Measurements from ENCODE around the gene WDR62.
"Not testable (repeated sequence)": the region's sequence is repeated elsewhere in the genome, so short reads cannot be mapped to it uniquely, and the experiment has no call there.

WDR62 gene

DNA sequence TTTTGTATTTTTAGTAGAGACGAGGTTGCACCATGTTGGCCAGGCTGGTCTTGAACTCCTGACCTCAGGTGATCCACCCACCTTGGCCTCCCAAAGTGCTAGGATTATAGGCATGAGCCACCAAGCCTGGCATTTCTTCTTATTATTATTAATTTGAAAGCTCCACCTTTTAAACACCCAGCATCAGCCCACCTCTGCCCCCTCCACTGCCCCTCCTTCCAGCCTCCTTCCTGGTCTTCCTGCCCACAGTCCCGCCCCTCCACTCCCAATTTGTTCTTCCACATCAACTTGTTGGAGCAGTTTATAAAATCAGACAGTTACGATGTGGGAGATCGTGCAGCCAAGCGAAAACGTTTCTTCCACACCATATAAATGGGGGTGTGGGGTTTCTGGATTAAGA, 14.2 kb upstream of the WDR62 start:
- DNase-seq = no peak

DNA sequence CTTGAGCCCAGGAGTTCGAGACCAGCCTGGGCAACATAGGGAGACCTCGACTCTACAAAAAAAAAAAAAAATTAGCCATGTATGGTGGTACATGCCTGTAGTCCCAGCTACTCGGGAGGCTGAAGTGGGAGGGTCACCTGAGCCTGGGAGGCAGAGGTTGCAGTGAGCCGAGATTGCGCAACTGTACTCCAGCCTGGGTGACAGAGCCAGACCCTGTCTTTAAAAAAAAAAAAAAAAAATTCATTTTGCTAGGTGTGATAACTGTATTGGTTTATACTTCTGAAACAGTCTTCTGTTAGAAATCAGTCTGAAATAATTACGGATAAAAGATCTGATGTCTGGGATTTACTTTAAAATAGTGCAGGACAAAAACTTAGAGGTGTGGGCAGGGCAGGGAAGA, 13.6 kb upstream of the WDR62 start:
- not testable (repeated sequence) for DNase-seq

DNA sequence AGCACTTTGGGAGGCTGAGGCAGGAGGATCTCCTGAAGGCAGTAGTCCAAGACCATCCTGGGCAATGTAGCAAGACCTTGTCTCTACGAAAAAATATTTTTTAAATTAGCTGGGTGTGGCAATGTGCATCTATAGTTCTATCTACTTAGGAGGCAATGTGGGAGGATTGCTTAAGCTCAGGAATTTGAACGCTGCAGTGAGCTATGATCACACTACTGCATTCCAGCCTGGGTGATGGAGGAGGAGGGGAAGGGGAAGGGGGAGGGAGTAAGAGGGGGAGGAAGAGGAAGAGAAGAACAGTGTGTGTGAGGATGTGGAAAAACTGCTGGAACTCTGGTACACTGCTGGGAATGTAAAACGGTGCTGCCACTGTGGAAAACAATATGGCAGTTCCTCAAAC, 12.9 kb upstream of the WDR62 start:
- DNase-seq = no peak

DNA sequence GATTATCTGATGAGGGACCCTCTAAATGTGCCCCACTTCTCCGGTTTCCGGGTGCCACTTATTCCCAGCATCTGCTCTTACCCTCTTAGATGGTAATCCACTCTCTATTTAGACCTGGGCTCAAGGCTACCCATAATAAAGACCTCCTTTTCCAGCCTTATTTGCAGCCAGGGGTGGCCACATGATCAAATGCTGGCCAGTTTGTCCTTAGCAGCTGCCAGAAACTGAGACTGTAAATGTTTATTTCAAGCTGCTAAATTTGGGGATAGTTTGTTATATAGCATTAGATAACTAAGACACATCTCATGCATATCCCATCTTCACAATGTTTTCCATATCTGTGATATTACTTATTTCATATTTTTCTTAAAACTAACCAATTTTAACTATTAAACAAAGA, 10.7 kb upstream of the WDR62 start:
- no peak for DNase-seq

DNA sequence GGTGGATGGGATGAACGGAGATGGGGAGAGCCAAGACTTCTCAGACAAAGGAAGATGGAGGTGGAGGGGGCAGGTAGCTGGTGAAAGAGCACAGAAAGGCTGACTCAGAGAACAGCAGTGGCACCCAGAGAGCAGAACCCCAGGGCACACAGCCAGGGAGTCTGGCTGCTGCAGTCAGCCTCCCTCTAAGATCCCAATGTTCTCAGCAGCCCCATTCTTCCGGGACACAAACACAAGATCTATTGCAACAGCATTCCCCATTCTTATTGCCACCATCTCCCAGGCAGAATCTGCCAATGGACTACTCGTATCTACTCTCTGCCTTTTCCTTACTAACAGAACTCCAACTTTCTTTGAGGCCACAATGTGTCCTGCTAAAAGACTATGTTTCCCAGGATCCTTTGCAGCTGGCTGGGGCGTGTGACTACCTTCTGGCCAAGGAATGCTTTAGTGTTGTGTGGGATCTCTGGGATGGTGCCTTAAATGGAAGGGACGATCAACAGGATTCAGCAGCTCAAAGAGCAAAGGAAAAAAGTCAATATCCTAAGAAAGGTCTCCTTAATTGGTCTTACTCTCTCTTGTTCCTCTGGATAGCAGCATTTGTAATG, 8.2 kb upstream of the WDR62 start:
- DNase-seq = no peak

DNA sequence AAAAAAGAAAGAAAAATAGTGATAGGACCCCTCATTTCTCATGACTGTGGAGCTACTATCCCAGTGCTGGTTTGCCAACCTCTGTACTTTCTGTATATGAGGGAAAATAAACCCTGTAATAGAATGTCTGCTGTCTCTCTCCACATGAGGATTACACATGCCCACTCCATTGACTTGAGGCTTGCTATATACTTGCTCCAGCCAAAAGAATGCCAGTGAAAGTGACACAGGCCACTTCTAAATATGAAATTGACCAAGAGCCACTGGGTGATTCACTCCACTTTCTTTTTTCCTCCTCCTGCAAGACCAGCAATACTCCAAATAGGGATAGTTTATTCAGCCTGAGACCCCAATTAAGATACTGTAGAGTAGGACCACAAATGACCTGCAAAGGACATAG, 6.9 kb upstream of the WDR62 start:
- DNase-seq = no peak

DNA sequence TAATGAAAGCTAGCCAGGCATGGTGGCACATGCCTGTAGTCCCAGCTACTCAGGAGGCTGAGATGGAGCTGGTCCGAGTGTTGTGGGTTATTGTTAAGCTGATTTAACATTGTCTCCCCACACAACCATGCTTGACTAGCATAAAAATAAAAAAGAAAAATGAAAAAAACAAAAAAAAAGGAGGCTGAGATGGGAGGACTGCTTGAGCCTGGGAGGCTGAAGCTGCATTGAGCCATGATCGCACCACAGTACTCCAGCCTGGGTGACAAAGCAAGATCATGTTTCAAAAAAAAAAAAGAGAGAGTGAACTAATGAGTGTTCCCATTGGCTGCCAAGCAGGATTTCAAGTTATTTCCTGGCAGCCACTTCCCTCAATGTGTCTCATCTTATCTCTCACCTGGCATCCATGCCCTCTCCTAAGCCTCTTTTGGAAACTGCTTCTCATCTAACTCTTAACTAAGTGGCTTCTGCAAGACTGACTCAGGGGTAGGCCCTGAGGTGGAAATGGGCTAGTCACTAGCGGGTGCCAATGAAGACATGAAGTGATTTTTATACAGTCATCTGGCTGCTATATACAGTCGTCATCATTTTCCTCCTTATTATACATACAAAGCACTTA, 5.5 kb upstream of the WDR62 start:
- peak; percentile 60 for DNase-seq

DNA sequence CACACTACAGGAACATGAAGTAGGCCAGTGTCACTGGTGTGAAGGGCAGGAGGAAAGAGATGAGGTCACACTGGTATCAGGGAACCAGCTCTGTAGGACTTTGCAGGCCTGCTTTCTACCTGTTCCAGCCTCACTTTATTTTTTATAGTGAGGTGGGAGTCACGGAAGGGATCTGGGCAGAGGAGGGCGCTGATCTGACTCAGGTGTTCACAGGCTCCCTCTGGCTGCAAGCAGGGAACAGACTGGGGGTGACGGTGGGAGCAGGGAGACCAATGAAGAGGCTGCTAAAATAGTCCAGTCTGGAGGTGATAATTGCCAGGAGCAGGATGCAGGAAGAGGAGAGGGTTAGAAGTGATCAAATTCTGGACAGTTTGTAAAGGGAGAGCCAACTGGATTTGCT, 3.5 kb upstream of the WDR62 start:
- DNase-seq = no peak

DNA sequence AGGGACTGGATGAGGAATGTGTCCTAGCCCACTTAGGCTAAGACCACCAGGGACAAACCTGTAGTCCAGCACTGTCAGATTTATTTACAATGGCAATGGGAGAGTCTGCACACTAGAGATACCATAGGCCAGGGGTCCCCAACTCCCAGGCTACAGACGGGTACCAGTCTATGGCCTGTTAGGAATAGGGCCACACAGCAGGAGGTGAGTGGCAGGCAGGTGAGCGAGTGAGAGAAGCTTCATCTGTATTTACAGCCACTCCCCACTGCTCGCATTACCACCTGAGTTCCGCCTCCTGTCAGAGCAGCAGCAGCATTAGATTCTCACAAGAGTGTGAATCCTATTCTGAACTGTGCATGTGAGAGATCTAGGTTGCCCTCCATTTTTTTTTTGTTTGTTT, 3.1 kb upstream of the WDR62 start:
- DNase-seq = peak; percentile 66

DNA sequence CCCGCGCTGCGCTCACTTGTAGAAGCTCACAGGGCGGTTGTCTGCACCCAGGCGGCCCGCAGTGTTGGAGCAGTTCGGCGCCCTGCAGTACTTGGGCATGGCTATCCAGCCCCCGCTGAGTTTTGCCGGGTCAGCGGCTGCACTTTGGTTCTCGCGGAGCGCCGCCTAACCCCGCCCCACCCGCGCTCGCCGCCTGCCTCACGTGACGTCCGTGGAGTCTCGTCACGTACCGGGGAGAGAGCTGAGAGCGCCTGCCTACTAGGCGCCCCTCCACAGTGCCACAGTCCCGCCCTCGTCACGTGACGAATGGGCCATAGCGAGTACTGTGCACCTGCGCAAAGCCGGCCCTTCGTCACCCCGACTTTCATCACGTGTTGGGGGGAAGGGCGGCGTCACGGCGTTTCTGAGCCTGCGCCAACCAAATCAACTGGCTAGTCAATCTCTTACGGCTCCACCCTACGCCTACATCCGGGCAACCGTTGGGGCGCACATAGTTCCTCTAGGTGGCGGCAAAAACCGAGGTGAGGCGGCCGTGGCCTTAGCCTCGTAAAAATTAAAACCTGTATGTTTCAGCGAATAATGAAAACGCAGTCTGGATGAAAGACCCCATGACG, 471 bp upstream of the WDR62 start, which contains the start of gene THAP8:
TSS of gene THAP8 (minus strand) at position 167 of the 614 bp plus-strand sequence. CDS start at position 99, 68 bp downstream.
- peak; percentile 95 for DNase-seq

DNA sequence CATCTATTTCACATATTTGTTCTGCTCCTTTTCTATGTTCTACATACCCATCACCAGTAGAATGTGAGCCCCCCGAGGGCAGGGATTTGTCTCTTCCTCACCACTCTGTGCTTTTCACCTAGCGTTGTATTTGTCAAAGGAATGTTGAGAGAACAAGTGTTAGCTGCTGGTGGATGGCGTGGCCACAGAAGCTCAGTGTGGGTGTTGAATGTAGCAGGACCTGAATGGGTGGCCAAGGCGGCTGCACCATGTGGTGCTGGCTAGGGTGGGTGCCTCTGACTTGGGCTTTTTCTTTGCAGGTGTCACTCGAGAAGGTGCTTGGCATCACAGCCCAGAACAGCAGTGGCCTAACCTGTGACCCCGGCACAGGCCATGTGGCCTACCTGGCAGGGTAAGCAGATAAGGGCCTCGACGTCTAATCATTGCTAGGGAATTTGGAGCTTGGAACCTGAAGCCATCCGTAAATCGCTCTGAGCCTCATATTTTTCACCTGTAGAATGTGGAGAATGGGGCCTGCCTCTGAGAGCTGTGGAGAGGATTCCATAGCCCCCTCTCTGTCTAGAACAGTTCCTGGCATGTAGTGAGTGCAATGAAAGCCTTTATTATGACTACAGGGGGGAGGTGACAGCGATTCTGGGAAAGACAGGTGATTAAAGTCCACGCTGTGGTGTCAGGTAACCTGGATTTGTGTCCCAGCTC, 3.9 kb downstream of the WDR62 start:
- no peak for DNase-seq

DNA sequence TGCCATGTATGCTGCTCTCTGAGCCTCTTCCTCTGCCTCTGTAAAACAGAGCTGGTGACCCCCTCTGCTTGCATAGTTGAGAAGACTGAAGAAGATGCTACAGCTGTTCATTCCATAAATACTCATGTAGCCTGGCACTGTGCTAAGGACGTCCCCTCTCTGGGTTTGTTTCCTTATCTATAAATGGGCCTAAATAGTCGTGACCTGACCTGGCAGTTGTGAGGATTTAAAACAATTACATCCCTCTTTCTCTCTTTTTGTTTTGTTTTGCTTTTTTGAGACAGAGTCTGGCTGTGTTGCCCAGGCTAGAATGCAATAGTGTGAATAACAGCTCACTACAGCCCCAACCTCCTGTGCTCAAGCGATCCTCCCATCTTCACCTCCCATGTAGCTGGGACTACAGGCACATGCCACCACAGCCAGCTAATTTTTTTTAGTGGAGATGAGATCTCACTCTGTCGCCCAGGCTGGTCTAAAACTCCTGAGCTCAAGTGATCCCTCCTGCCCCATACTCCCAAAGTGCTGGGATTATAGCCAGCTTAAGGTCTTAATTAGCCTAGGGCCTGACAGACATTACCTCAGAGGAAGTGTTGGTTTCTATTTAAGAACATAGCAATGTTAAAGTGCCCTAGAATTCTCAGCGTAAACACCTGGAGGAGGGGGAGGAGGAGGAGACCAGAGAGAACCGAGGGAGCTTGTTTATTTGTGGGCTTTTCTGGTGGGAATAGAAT, 4.6 kb downstream of the WDR62 start:
- no peak for DNase-seq

DNA sequence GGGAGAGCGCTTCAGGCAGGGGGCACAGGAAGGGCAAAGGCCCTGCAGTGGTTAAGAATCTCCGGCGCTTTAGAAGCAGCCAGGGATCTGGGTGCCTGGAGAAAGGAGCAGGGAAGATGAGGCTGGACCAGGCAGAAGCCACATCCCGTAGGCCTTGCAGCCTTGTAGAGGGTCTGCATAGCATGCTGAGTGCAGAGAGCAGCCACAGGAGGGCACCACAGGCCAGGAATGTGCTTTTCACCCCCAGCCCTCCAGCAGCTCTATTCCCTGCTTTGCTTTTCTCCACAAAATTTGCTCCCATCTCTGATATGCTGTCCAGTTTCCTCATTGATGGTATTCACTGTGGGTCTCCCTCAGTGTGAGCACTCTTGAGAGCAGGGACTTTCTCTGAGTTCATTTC, 5.7 kb downstream of the WDR62 start:
- no peak for DNase-seq

DNA sequence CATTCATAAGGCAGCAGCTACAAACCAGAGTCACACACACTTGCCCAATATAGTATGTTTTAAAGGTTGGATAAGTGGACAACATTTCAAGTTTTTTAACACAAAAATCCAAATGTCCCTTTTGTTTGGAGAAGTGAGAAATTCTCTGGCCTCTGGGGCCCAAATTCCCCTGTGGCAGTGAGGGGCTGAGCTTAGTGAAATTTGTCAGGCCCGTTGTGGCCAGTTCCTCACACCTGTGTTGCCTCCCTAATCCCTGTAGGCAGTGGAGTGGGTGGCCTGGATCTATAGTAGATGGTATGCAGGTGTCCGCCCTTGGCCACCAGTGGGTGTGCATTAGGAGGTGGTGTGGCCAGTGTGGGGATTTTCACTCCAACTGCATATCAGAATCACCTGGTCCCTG, 6.7 kb downstream of the WDR62 start:
- DNase-seq = no peak

DNA sequence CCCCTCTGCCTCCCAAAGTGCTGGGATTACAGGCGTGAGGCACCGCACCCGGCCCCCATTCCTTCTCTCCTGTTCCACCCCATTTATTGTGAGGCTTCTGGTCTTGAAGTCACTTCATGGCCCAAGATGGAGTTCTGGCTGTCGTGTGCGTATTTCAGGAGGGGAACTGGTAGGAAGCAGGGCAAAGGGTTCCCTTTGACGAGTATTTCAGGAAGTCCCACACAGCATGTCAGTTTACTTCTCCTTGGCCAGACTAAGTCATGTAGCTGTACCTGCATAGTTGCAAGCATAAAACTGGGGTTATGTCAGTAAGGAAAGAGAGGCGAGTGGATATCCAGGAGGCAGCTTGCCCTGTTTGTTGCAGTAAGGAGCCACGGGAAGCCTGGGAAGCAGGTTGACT, 10.1 kb downstream of the WDR62 start:
- DNase-seq = no peak

DNA sequence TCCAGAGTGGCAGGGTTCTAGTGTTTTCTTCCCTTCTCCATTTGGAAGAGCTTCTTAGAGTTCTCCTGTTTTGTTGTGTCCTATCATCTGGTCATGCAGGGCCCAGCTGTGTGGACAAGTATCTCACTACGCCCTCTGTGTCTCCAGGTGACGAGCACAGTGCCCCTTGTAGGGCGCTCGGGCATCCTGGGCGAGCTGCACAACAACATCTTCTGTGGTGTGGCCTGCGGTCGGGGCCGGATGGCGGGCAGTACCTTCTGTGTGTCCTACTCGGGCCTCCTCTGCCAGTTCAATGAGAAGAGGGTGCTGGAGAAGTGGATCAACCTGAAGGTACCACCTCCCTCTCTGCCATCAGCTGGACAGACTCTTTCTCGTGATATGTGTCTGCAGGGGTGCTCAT, 13.0 kb downstream of the WDR62 start:
- no peak for DNase-seq

DNA sequence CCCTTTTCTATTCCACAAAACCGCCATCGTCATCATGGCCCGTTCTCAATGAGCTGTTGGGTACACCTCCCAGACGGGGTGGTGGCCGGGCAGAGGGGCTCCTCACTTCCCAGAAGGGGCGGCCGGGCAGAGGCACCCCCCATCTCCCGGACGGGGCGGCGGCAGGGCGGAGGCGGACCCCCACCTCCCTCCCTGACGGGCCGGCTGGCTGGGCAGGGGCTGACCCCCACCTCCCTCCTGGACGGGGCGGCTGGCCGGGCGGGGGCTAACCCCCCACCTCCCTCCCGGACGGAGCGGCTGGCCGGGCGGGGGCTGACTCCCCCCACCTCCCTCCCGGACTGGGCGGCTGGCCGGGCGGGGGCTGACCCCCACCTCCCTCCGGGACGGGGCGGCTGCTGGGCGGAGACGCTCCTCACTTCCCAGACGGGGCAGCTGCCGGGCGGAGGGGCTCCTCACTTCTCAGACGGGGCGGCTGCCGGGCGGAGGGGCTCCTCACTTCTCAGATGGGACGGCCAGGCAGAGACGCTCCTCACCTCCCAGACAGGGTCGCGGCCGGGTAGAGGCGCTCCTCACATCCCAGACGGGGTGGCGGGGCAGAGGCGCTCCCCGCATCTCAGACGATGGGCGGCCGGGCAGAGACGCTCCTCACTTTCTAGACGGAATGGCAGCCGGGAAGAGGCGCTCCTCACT, 14.3 kb downstream of the WDR62 start:
- not testable (repeated sequence) for DNase-seq

DNA sequence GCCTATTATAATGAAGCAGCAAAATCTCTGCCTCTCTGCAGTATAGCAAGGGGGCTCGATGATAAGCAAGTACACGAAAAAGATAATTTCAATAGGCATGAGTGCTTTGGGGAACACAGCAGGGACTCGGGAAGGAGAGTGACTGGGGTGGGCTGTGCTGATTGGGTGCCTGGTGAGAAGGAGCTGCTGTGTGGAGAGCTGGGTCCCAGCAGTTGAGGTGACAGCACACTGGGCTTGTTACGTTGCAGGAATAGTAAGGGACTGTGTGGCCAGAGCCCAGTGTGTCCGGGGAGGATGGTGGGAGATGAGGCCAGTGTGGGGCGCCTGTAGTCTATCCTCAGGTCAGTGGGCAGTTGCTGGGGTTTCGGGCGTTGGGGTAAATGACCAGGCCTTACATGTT, 17.4 kb downstream of the WDR62 start:
- no peak for DNase-seq

DNA sequence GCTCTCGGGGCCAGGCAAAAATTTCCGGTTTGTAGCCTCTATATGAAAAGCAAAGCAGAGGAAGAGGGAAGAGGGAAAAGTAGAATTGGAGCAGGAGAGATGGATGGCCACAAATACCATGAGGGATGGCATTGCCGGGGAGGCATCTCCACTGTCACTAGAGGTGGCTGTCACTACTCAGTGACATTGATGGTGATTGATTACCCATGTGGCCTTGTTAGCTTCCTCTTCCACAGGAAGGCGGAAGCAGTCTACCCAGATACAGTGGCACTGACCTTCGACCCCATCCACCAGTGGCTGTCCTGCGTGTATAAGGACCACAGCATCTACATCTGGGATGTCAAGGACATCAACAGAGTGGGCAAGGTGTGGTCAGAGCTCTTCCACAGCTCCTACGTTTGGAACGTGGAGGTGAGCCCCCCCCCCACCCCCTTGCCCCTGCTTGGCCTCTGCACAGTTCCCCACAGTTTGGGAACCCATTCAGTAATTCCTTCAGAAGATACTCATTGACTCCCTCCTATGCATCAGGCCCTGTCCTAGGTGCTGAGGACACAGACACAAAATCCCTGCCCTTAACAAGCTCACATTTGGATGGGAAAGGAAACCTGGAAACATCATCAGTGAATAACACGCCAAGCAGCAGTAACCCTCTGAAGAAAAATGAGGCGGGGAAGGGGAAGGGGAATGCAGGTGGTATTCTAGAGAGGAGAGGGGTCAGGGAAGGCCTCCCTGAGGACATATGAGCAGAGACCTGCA, 18.6 kb downstream of the WDR62 start:
- DNase-seq = no peak

DNA sequence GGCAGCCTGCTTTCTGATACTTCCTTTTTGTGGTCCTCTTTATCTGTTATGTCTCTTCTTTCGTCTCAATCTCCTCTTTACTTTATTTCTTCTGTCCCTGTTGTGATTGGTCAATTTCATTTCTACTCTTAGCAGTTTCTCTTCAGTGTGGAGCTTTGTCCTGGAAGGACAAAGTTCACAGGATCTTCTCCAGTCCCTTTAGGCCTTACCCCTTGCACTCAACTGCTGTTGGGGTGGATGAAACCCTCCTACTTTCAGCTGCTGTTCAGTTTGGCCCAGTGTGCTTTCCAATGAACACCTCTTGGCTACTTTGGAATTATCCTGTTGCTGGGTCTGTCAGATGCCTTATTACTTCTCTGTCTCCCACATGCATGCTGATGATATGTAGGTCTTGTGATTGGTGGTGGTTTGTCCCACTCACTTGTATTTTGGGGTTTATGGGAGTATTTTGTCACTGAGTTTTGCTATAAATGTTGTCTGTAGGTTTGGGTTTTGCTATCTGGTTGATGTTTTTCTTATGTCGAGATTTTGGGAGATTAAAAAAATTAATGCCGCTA, 24.8 kb downstream of the WDR62 start:
- no peak for DNase-seq

DNA sequence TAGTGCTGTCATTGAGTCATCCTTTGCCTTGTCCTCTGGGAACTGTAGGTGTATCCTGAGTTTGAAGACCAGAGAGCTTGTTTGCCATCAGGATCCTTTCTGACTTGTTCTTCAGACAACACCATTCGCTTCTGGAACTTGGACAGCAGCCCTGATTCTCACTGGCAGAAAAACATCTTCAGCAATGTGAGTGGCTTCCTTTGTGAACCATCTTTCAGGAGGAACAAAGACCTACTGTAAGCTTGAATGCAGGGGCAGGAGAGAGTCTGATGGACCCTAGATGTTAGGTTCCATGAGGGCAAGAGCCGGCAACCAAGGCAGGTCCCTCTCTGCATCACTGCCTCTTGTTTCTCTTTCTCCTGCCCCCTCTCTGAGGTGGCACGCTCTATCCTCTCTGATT, 26.7 kb downstream of the WDR62 start:
- no peak for DNase-seq

DNA sequence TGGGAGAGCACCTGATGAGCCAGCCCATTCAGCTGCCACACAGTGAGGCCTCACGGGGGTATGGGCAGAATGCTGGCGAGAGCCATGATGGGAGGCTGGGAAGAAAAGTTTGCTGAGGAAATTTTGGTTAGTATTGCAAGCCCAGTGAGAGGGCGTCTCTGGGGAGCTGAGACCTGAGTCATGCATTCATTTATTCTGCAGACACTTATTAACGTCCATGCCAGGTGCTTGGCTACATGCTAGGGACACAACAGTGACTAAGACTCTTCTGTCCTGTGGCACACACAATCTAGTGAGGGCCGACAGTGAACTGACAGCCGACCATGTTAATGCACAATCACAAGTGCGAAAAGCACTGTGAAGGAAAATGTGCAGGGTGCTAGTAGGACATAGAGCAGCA, 27.2 kb downstream of the WDR62 start:
- no peak for DNase-seq

All from NCI-H510A (cell line).